DOHH2 (cell line): ENCODE measurements around the gene IQCC.

Experiments used
- H3F3A ChIP-seq: fragments of 200-600 bp; sonication (generic), shearing (Covaris generic); 2 replicates; pipeline ENCODE4 v1.6.0; 2016; ENCODE audit warnings: antibody characterized with exemption, mild to moderate bottlenecking; ENCODE audit not compliant: control insufficient read depth, insufficient read depth
- H3K27ac ChIP-seq: fragments of 200-600 bp; sonication (generic); 2 replicates; pipeline ENCODE4 v1.5.1; 2014; ENCODE audit warnings: low read depth, mild to moderate bottlenecking, low read length, moderate library complexity
- H3K27me3 ChIP-seq: fragments of 200-600 bp; sonication (generic); 2 replicates; pipeline ENCODE4 v1.6.1; 2014; ENCODE audit warnings: mild to moderate bottlenecking, low read length, mixed read lengths; ENCODE audit not compliant: control insufficient read depth
- H3K36me3 ChIP-seq: fragments of 200-600 bp; sonication (generic); 2 replicates; pipeline ENCODE4 v1.6.1; 2014; ENCODE audit warnings: mild to moderate bottlenecking, low read length, moderate library complexity, mixed read lengths; ENCODE audit not compliant: control insufficient read depth
- H3K4me1 ChIP-seq: fragments of 200-600 bp; sonication (generic); 2 replicates; pipeline ENCODE4 v1.6.1; 2014; ENCODE audit warnings: mild to moderate bottlenecking, low read length, mixed read lengths; ENCODE audit not compliant: control insufficient read depth
- H3K4me2 ChIP-seq: fragments of 200-600 bp; sonication (generic); 2 replicates; pipeline ENCODE4 v1.6.0; 2014; ENCODE audit warnings: mild to moderate bottlenecking, low read length, moderate library complexity
- H3K4me3 ChIP-seq: fragments of 200-600 bp; sonication (generic); 2 replicates; pipeline ENCODE4 v1.5.1; 2014; ENCODE audit warnings: mild to moderate bottlenecking, low read length, mixed read lengths
- H3K79me2 ChIP-seq: fragments of 200-600 bp; sonication (generic); 2 replicates; pipeline ENCODE4 v1.6.1; 2014; ENCODE audit warnings: mild to moderate bottlenecking, low read length, mixed read lengths; ENCODE audit not compliant: control insufficient read depth
- H3K9me2 ChIP-seq: fragments of 200-600 bp; sonication (generic); replicated peaks from 2 replicates; pipeline ENCODE4 v1.6.1; 2014; ENCODE audit warnings: mild to moderate bottlenecking, low read length, mixed read lengths; ENCODE audit not compliant: control insufficient read depth
- H3K9me3 ChIP-seq: fragments of 200-600 bp; sonication (generic); 2 replicates; pipeline ENCODE4 v1.6.1; 2014; ENCODE audit warnings: antibody characterized with exemption, low read length, mixed read lengths; ENCODE audit not compliant: control insufficient read depth, insufficient read depth
- H4K20me1 ChIP-seq: fragments of 200-600 bp; sonication (generic); 2 replicates; pipeline ENCODE4 v1.6.0; 2014; ENCODE audit warnings: low read depth, mild to moderate bottlenecking, antibody characterized with exemption, low read length, moderate library complexity; ENCODE audit not compliant: control insufficient read depth, insufficient read depth
- EZH2phosphoT487 ChIP-seq: fragments of 200-600 bp; sonication (generic); IDR thresholded peaks from 2 replicates; pipeline ENCODE4 v1.6.1; 2017; ENCODE audit warnings: borderline replicate concordance, mild to moderate bottlenecking, antibody characterized with exemption, low read length, moderate library complexity, mixed read lengths
- TF ChIP-seq, protein P1 (sequence below): fragments of 200-600 bp; sonication (generic); IDR thresholded peaks from one replicate; pipeline ENCODE4 v1.5.1; 2014; ENCODE audit warnings: antibody characterized with exemption, mild to moderate bottlenecking, low read depth, low read length; ENCODE audit not compliant: poor library complexity, severe bottlenecking

The IQCC gene

DNA sequence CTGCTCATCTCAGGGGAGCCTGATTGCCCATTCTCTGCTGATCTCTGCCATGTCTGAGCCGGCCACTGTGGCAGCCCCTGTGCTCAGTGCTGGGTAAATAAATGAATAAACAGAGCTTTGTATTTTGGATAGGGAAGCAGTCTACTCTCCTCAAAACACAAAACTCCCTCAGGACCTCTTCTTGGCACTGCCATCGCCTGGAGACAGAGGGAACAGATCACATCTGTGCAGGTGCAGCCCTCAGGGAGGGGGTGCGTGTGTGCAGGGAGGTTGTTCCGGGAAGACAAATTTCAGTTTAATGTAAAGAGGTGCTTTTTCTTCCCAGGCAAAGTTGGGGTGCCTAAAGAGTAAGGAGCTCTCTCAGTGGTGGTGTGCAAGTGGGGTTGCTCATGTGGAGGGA, 33.9 kb downstream of the IQCC start:
- Histone ChIP-seq H3K4me3 (no peak overlapping the region), H3K4me1 (peaks cover 26% of the 10 kb centered on the region), H4K20me1 (no peaks in the 10 kb centered on the region), H3K9me3 (no peaks in the 10 kb centered on the region), H3K79me2 (no peaks in the 10 kb centered on the region), H3K36me3 (peaks cover 12% of the 10 kb centered on the region; the same call in 1 of the 2 replicates), H3K4me2 (no peak overlapping the region), H3K27me3 (no peaks in the 10 kb centered on the region; the same call in 1 of the 2 replicates), H3K9me2 (no peaks in the 10 kb centered on the region), H3F3A (peaks cover 11% of the 10 kb centered on the region; the same call in 1 of the 2 replicates), H3K27ac (no peak overlapping the region)
- no peak for TF ChIP-seq EZH2phosphoT487
- TF ChIP-seq, protein P1, sequence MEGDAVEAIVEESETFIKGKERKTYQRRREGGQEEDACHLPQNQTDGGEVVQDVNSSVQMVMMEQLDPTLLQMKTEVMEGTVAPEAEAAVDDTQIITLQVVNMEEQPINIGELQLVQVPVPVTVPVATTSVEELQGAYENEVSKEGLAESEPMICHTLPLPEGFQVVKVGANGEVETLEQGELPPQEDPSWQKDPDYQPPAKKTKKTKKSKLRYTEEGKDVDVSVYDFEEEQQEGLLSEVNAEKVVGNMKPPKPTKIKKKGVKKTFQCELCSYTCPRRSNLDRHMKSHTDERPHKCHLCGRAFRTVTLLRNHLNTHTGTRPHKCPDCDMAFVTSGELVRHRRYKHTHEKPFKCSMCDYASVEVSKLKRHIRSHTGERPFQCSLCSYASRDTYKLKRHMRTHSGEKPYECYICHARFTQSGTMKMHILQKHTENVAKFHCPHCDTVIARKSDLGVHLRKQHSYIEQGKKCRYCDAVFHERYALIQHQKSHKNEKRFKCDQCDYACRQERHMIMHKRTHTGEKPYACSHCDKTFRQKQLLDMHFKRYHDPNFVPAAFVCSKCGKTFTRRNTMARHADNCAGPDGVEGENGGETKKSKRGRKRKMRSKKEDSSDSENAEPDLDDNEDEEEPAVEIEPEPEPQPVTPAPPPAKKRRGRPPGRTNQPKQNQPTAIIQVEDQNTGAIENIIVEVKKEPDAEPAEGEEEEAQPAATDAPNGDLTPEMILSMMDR, result no peak

DNA sequence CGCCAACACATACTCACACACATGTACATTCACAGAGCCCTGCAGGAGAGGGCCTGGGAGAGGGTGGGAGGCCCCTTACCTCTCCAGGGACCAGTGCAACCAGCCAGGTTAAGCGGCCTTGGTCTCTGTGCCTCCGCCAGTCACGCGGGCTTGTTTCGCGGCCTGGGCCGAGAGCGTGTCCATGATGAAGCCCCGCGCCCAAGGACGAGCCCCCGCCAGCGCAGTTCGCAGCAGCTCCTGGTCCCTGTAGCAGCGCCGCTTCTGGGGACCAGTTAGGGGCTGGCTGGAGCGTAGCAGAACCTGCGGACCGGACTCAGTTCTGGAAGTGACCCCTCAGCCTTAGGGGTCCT, 34.3 kb downstream of the IQCC start:
- Histone ChIP-seq H3K4me1 (peaks cover 26% of the 10 kb centered on the region), H3K79me2 (no peaks in the 10 kb centered on the region), H3K4me2 (peak overlapping the region; percentile 91), H3K9me3 (no peaks in the 10 kb centered on the region), H3K27ac (no peak overlapping the region), H3K4me3 (no peak overlapping the region), H3K9me2 (no peaks in the 10 kb centered on the region), H3F3A (peaks cover 11% of the 10 kb centered on the region; the same call in 1 of the 2 replicates), H3K27me3 (no peaks in the 10 kb centered on the region; the same call in 1 of the 2 replicates), H4K20me1 (no peaks in the 10 kb centered on the region), H3K36me3 (peaks cover 9% of the 10 kb centered on the region; the same call in 1 of the 2 replicates)
- TF ChIP-seq, protein P1, result no peak
- TF ChIP-seq EZH2phosphoT487, result no peak

DNA sequence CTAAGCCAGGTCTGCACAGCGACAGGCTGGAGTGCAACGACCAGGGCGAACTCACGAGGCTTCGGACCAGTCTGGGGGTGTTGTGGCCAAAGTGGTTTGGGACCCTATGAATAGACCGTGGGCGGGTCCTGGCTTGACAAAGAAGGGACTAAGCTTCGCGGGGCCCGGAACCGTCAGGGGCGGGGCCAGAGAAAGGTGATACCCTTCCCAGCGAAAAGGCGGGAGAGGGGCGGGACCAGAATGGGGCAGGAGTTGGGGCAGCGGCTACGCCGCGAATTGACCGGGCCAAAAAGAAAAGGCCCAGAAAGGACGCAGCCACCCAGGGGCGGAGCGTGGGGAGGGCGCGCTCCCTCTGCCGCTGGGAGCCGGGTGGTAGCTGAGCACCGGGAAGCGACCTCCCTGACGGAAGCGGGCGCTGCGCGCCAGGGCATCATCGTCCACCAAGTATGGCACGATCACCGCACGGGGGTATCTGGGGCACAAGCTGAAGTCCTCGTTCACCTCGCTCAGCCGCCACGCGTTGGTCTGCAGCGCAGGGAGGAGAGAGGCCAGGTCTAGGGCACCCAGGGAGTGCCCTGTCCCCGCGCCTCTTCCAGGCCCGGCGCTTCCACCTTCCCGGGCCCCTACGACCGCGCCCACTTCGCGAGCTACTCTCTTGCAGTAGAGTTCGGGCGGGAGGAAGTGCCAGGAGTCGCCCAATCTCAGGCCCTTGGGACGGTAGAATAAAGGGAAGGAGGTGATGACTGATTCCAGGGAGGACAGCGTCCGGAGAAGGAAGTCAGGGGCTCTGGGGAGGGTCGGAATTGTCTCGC, 34.9 kb downstream of the IQCC start:
- H3K9me3 ChIP-seq, result no peaks in the 10 kb centered on the region
- peak overlapping the region; percentile 91 for H3K4me2 ChIP-seq
- peaks cover 26% of the 10 kb centered on the region for H3K4me1 ChIP-seq
- H3K4me3 ChIP-seq, result peak overlapping the region; percentile 77
- TF ChIP-seq, protein P1, result no peak
- TF ChIP-seq EZH2phosphoT487, result 0 out of 2 replicates have a peak, but pooled peaks have one; percentile 31
- H4K20me1 ChIP-seq, result no peaks in the 10 kb centered on the region
- no peaks in the 10 kb centered on the region for H3K9me2 ChIP-seq
- peaks cover 6% of the 10 kb centered on the region; the same call in 1 of the 2 replicates for H3K36me3 ChIP-seq
- H3K27ac ChIP-seq, result no peak overlapping the region
- no peaks in the 10 kb centered on the region; the same call in 1 of the 2 replicates for H3K27me3 ChIP-seq
- H3F3A ChIP-seq, result peaks cover 11% of the 10 kb centered on the region; the same call in 1 of the 2 replicates
- H3K79me2 ChIP-seq, result no peaks in the 10 kb centered on the region
